Mucosa of descending colon (tissue), 3 donors: ENCODE data around the gene CXorf58. TPM values are rescaled to one million over a fixed set of nuclear protein-coding genes. Genes with fewer than 3 reads are reported as not detected.

Experiments
- ATAC-seq: fragments of 200-7000 bp; cut with Tn5 transposase; one replicate; pipeline ENCODE4 v1.9.1; 2020; ENCODE audit warnings: mild to moderate bottlenecking, moderate library complexity
- DNase-seq, 3 donors: peaks; one replicate each; pipeline ENCODE4 v3.0.0-alpha.2; 2020
- H3K36me3 ChIP-seq: fragments of 200-600 bp; one replicate; pipeline ENCODE4 v1.8.0; 2021; ENCODE audit warnings: low read depth, mild to moderate bottlenecking
- H3K4me1 ChIP-seq: fragments of 200-600 bp; one replicate; pipeline ENCODE4 v1.8.0; 2021; ENCODE audit warnings: low read depth, mild to moderate bottlenecking
- H3K4me3 ChIP-seq: fragments of 200-600 bp; one replicate; pipeline ENCODE4 v1.8.0; 2021; ENCODE audit warnings: mild to moderate bottlenecking
- H3K9me3 ChIP-seq: fragments of 200-600 bp; one replicate; pipeline ENCODE4 v1.8.0; 2021; ENCODE audit warnings: mild to moderate bottlenecking
- CTCF ChIP-seq: fragments of 200-600 bp; IDR thresholded peaks from one replicate; pipeline ENCODE4 v1.8.0; 2022; ENCODE audit warnings: antibody characterized with exemption, mild to moderate bottlenecking
- intact Hi-C, 2 donors: fragments of 100-400 bp; cut with DNase I in 1 of 2; cut with micrococcal nuclease in 1 of 2; formaldehyde crosslinking; loops; one replicate each; pipeline versions ENCODE4 v1.11.0 to v1.11.1; 2022; cut with DNase I, micrococcal nuclease
- total RNA-seq, 3 donors: library from RNA; stranded (reverse); fragmentation: NEBNext Ultra II Directional in 2 of 3; extraction: Animal tissue kit (Norgen Biotek cat#: 25700) in 2 of 3; gene quantifications; one replicate each; pipeline versions ENCODE4 v1.2.1 to v1.2.4, GENCODE V29; 2021 to 2023
- donor health status: DM: no; HTN: no; CAD: no; lungs with moderate emphysema.
- donor health status: DM: no; HTN: no; CAD: no.
- donor health status: DM: no; HTN: yes; CAD: no.

CXorf58 gene
- total RNA-seq, 3 donors from 2014 or later, result not detected

DNA sequence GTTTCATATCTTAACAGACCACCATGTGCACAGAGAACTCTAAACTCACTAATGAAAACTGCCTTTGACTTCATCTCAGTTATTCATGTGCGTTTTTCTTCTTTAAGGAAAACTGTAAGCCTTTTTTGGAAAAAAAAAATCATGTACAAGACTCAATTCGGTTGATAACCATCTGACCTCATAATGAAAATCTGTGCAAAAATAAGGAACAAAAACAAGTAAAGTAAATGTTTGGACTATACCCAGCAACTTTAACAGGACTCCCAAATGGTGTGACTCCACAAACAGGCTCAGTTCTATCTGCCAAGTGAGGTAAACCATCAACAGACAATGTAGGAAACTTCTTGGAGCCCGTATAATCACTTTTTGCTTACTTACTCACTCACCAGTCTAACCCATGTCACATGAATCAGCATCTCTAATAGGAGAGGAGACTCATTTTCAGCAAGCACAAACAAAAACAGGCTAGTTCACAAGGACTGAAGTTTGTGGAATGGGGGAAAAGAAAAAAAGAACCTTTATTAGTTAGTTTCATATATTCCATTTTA lies 9.3 kb upstream of the CXorf58 start:
- H3K9me3 ChIP-seq, result no peaks in the 10 kb centered on the region
- DNase-seq, result no peak
- no peak for TF ChIP-seq CTCF
- no peaks in the 10 kb centered on the region for H3K36me3 ChIP-seq
- no peak for ATAC-seq
- H3K4me1 ChIP-seq, result peaks cover 8% of the 10 kb centered on the region
- intact Hi-C loops, result no loop called here
- H3K4me3 ChIP-seq, result no peak overlapping the region

GRCh38 chrX:23900220-23900797 lies 7.5 kb upstream of the CXorf58 start:
- H3K4me1 ChIP-seq, result peaks cover 8% of the 10 kb centered on the region
- TF ChIP-seq CTCF, result no peak
- H3K4me3 ChIP-seq, result no peak overlapping the region
- intact Hi-C loops, result loop anchor here (10.0 kb wide), 2 partner anchors 116 to 206 kb away; partner anchors contain the start of gene SAT1 (in 1 of the 2)
- no peak for DNase-seq
- no peaks in the 10 kb centered on the region for H3K36me3 ChIP-seq
- H3K9me3 ChIP-seq, result no peaks in the 10 kb centered on the region
- peak; percentile 16 for ATAC-seq

DNA sequence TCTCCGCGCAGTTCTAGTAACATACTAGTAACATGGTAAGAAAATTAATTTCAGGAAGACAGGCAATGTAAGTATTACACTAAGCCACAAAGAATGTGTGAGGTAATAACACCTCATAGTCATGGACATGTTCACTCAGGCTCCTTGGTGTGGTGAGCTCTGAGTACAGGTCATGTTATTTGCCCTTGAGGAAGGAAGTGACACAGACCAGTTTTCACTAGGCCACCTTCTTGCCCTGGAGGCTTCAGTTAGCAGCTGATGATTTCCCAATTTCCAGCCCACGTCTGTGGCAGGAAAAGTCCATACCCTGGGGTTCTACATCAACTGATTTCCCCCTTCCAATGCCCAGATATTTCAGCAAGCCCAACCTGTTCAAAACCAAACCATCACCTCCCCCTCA lies 6.7 kb upstream of the CXorf58 start:
- TF ChIP-seq CTCF, result no peak
- no peak for DNase-seq
- intact Hi-C loops, result loop anchor here (10.0 kb wide), 2 partner anchors 116 to 206 kb away; partner anchors contain the start of gene SAT1 (in 1 of the 2)
- H3K4me1 ChIP-seq, result peaks cover 8% of the 10 kb centered on the region
- ATAC-seq, result peak; percentile 53
- no peak overlapping the region for H3K4me3 ChIP-seq
- no peaks in the 10 kb centered on the region for H3K36me3 ChIP-seq
- no peaks in the 10 kb centered on the region for H3K9me3 ChIP-seq

GRCh38 chrX:23901805-23902204 lies 6.0 kb upstream of the CXorf58 start:
- DNase-seq, result peak in 1 of 3 donors; percentile 85
- no peaks in the 10 kb centered on the region for H3K36me3 ChIP-seq
- no peaks in the 10 kb centered on the region for H3K9me3 ChIP-seq
- H3K4me3 ChIP-seq, result no peak overlapping the region
- no peak for TF ChIP-seq CTCF
- intact Hi-C loops, result loop anchor here (10.0 kb wide), 2 partner anchors 117 to 207 kb away; partner anchors contain the start of gene SAT1 (in 1 of the 2)
- ATAC-seq, result peak; percentile 90
- peaks cover 8% of the 10 kb centered on the region for H3K4me1 ChIP-seq

DNA sequence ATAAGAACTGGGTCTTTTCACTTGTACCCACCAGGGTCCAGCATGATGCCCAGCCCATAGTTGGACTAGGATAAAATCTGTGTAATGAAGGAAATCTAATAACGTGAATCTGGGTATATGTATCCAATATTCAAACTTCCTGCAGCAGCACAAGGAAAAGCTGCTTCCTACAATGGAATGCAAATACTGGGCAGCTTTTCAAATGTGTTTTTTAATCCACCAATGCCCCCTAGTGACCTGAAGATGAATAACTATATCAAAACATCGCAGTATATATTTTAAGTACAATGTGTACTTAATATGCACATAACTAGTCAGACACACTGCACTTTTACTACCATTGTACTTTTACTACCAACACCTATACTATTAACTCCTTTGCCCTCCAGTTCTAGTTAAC lies 5.4 kb upstream of the CXorf58 start:
- ATAC-seq (peak; percentile 81), DNase-seq (no peak)
- Histone ChIP-seq H3K9me3 (no peaks in the 10 kb centered on the region), H3K4me3 (no peak overlapping the region), H3K4me1 (peaks cover 8% of the 10 kb centered on the region), H3K36me3 (no peaks in the 10 kb centered on the region)
- intact Hi-C loops, result loop anchor here (10.0 kb wide), 2 partner anchors 118 to 208 kb away; partner anchors contain the start of gene SAT1 (in 1 of the 2)
- no peak for TF ChIP-seq CTCF
